ENCODE data around the gene LAMA1.
A peak's percentile ranks its signal among the peaks of the same experiment; 100 is the strongest.

LAMA1 gene

DNA sequence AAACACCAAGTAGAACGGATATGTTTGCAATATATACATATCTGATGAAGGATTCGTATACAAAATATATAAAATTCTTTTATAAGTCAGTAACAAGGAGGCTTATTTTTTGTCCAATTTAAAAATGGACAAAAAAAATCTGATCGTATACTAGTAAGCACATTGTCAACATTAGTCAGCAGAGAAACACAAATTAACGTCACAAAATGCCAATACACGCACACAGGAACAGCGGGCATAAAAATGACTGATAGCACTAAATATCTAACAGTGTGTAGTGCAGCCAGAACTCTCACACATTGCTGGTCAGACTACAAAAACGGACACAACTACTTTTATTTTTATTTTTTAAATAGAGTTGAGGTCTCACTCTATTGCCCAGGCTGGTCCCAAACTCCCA is 69.5 kb downstream of the LAMA1 start:
- Histone ChIP-seq H3K4me2 (ENCODE audit: low read length, poor library complexity, severe bottlenecking) (no peak overlapping the region), H3K27me3 (ENCODE audit: control insufficient read depth in 1 of 2, insufficient read depth in 1 of 2, low read length in 2 of 2) (peaks cover 0 to 8% of the 10 kb centered on the region in 2 experiments), H3K9ac (ENCODE audit: low read length) (no peak overlapping the region), H3K36me3 (ENCODE audit: control insufficient read depth in 1 of 2, insufficient read depth in 2 of 2, low read depth in 1 of 2, low read length in 2 of 2) (peaks cover 0 to 7% of the 10 kb centered on the region in 2 experiments), H2AK5ac (ENCODE audit: low read length, severe bottlenecking) (no peak overlapping the region), H2BK120ac (ENCODE audit: low read depth, low read length) (no peak overlapping the region), H4K91ac (ENCODE audit: low read length) (no peak overlapping the region), H3K4me1 (ENCODE audit: control insufficient read depth, insufficient read depth, low read depth, low read length) (no peaks in the 10 kb centered on the region), H3K23ac (ENCODE audit: low read length in 2 of 2) (no peak overlapping the region), H3K79me1 (replicated peaks; ENCODE audit: low read length, poor library complexity, severe bottlenecking) (no peaks in the 10 kb centered on the region), H2BK5ac (ENCODE audit: low read depth, low read length, poor library complexity, severe bottlenecking) (no peak overlapping the region), H4K8ac (ENCODE audit: low read length) (no peak overlapping the region), H3K18ac (ENCODE audit: low read depth in 1 of 2, low read length in 2 of 2) (no peak overlapping the region), H3K4me3 (ENCODE audit: insufficient read depth in 1 of 2, low read depth in 1 of 2, low read length in 2 of 2) (no peak overlapping the region), H3K14ac (ENCODE audit: low read length in 2 of 2) (no peak overlapping the region), H3K4ac (ENCODE audit: low read depth in 1 of 2, low read length in 2 of 2) (no peak overlapping the region), H2BK15ac (ENCODE audit: low read depth, poor library complexity, severe bottlenecking) (no peak overlapping the region), H3K9me3 (ENCODE audit: control insufficient read depth, low read length) (no peaks in the 10 kb centered on the region), H3K27ac (ENCODE audit: low read length, poor library complexity, severe bottlenecking) (no peak overlapping the region), H2AFZ (ENCODE audit: low read depth, low read length) (no peak overlapping the region), H2BK12ac (ENCODE audit: low read length in 2 of 2) (no peak overlapping the region)
- 92% methylated on average over 4 of the region's 7 CpGs for whole genome bisulfite sequencing
- no peak for DNase-seq

DNA sequence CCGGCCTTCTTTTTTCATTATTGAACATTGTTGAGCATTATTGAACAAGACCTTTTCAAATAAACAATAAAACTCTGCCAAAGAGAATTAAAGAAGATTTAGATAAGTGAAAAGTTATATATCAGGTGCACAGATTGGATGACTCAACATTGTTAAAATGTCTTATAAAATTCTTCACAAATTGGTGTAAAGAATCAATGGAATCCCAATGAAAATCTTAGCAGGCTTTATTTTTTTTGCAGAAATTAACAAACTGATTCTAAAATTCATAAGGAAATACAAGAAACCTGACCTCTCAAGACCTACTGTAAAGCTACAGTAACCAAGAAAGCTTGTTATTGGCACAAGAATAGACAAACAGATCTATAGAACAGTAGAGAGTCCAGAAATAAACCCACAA is 70.3 kb downstream of the LAMA1 start:
- Histone ChIP-seq H3K4ac (ENCODE audit: low read depth in 1 of 2, low read length in 2 of 2) (no peak overlapping the region), H2BK12ac (ENCODE audit: low read length in 2 of 2) (no peak overlapping the region), H3K9me3 (ENCODE audit: control insufficient read depth, low read length) (no peaks in the 10 kb centered on the region), H2AK5ac (ENCODE audit: low read length, severe bottlenecking) (no peak overlapping the region), H3K9ac (ENCODE audit: low read length) (no peak overlapping the region), H3K27ac (ENCODE audit: low read length, poor library complexity, severe bottlenecking) (no peak overlapping the region), H2BK120ac (ENCODE audit: low read depth, low read length) (no peak overlapping the region), H2BK5ac (ENCODE audit: low read depth, low read length, poor library complexity, severe bottlenecking) (no peak overlapping the region), H3K4me3 (ENCODE audit: insufficient read depth in 1 of 2, low read depth in 1 of 2, low read length in 2 of 2) (no peak overlapping the region), H3K23ac (ENCODE audit: low read length in 2 of 2) (no peak overlapping the region), H3K36me3 (ENCODE audit: control insufficient read depth in 1 of 2, insufficient read depth in 2 of 2, low read depth in 1 of 2, low read length in 2 of 2) (peaks cover 0 to 7% of the 10 kb centered on the region in 2 experiments), H4K91ac (ENCODE audit: low read length) (no peak overlapping the region), H3K14ac (ENCODE audit: low read length in 2 of 2) (no peak overlapping the region), H3K4me2 (ENCODE audit: low read length, poor library complexity, severe bottlenecking) (no peak overlapping the region), H3K4me1 (ENCODE audit: control insufficient read depth, insufficient read depth, low read depth, low read length) (no peaks in the 10 kb centered on the region), H3K27me3 (ENCODE audit: control insufficient read depth in 1 of 2, insufficient read depth in 1 of 2, low read length in 2 of 2) (peaks cover 0 to 8% of the 10 kb centered on the region in 2 experiments), H3K79me1 (replicated peaks; ENCODE audit: low read length, poor library complexity, severe bottlenecking) (no peaks in the 10 kb centered on the region), H3K18ac (ENCODE audit: low read depth in 1 of 2, low read length in 2 of 2) (no peak overlapping the region), H2BK15ac (ENCODE audit: low read depth, poor library complexity, severe bottlenecking) (no peak overlapping the region), H2AFZ (ENCODE audit: low read depth, low read length) (no peak overlapping the region), H4K8ac (ENCODE audit: low read length) (no peak overlapping the region)
- no peak for DNase-seq
- no CpG with 5 or more reads among the region's 1 CpG for WGBS

- H3K18ac ChIP-seq (ENCODE audit: low read depth in 1 of 2, low read length in 2 of 2), result no peak overlapping the region
- H3K79me1 ChIP-seq (replicated peaks; ENCODE audit: low read length, poor library complexity, severe bottlenecking), result no peaks in the 10 kb centered on the region
- H3K9me3 ChIP-seq (ENCODE audit: control insufficient read depth, low read length), result no peaks in the 10 kb centered on the region
- DNase-seq, result peak; percentile 59
- no peaks in the 10 kb centered on the region for H3K27me3 ChIP-seq (ENCODE audit: control insufficient read depth in 1 of 2, insufficient read depth in 1 of 2, low read length in 2 of 2)
- H2AFZ ChIP-seq (ENCODE audit: low read depth, low read length), result no peak overlapping the region
- 54% methylated on average over 16 of the region's 20 CpGs for WGBS
- H4K8ac ChIP-seq (ENCODE audit: low read length), result no peak overlapping the region
- no peak overlapping the region for H3K4ac ChIP-seq (ENCODE audit: low read depth in 1 of 2, low read length in 2 of 2)
- H4K91ac ChIP-seq (ENCODE audit: low read length), result no peak overlapping the region
- no peak overlapping the region for H2AK5ac ChIP-seq (ENCODE audit: low read length, severe bottlenecking)
- H2BK5ac ChIP-seq (ENCODE audit: low read depth, low read length, poor library complexity, severe bottlenecking), result no peak overlapping the region
- peaks cover 0 to 23% of the 10 kb centered on the region in 2 experiments for H3K36me3 ChIP-seq (ENCODE audit: control insufficient read depth in 1 of 2, insufficient read depth in 2 of 2, low read depth in 1 of 2, low read length in 2 of 2)
- no peak overlapping the region for H3K27ac ChIP-seq (ENCODE audit: low read length, poor library complexity, severe bottlenecking)
- H3K4me1 ChIP-seq (ENCODE audit: control insufficient read depth, insufficient read depth, low read depth, low read length), result peaks cover 4% of the 10 kb centered on the region
- peak overlapping the region; percentile 88 for H3K9ac ChIP-seq (ENCODE audit: low read length)
- H3K14ac ChIP-seq (ENCODE audit: low read length in 2 of 2), result no peak overlapping the region
- H2BK120ac ChIP-seq (ENCODE audit: low read depth, low read length), result no peak overlapping the region
- no peak overlapping the region for H3K23ac ChIP-seq (ENCODE audit: low read length in 2 of 2)
- H3K4me2 ChIP-seq (ENCODE audit: low read length, poor library complexity, severe bottlenecking), result peak overlapping the region; percentile 1
- H2BK15ac ChIP-seq (ENCODE audit: low read depth, poor library complexity, severe bottlenecking), result no peak overlapping the region
- peak overlapping the region in 1 of 2 experiments; percentile 54 for H3K4me3 ChIP-seq (ENCODE audit: insufficient read depth in 1 of 2, low read depth in 1 of 2, low read length in 2 of 2)
- H2BK12ac ChIP-seq (ENCODE audit: low read length in 2 of 2), result no peak overlapping the region
Observed at GRCh38 chr18:7038330-7038851, 79.2 kb downstream of the LAMA1 start.

DNA sequence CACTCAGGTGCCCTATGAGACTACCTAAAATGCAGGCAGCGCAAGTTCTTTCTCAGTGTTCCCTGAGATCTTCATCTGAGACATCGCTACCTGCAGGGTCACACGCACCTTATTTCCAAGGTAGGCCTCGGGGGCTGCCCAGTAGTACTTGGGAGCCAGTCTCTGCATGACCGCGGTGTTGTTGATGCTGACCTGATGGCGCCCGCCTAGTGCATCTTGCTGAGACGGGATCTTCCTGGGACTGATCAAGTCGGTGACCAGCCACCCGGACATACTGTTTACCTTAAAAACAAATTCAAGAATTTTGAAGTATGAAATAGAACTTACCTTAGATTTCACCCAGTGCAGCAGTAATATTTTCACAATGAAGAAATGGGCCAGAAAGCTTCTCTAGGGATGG is 80.1 kb downstream of the LAMA1 start:
- Histone ChIP-seq H3K36me3 (ENCODE audit: control insufficient read depth in 1 of 2, insufficient read depth in 2 of 2, low read depth in 1 of 2, low read length in 2 of 2) (peaks cover 0 to 30% of the 10 kb centered on the region in 2 experiments), H3K27me3 (ENCODE audit: control insufficient read depth in 1 of 2, insufficient read depth in 1 of 2, low read length in 2 of 2) (no peaks in the 10 kb centered on the region), H3K23ac (ENCODE audit: low read length in 2 of 2) (no peak overlapping the region), H2BK15ac (ENCODE audit: low read depth, poor library complexity, severe bottlenecking) (no peak overlapping the region), H3K27ac (ENCODE audit: low read length, poor library complexity, severe bottlenecking) (no peak overlapping the region), H3K4me2 (ENCODE audit: low read length, poor library complexity, severe bottlenecking) (no peak overlapping the region), H3K4me3 (ENCODE audit: insufficient read depth in 1 of 2, low read depth in 1 of 2, low read length in 2 of 2) (peak overlapping the region in 1 of 2 experiments; percentile 54), H3K9me3 (ENCODE audit: control insufficient read depth, low read length) (no peaks in the 10 kb centered on the region), H3K4ac (ENCODE audit: low read depth in 1 of 2, low read length in 2 of 2) (no peak overlapping the region), H4K8ac (ENCODE audit: low read length) (no peak overlapping the region), H3K79me1 (replicated peaks; ENCODE audit: low read length, poor library complexity, severe bottlenecking) (no peaks in the 10 kb centered on the region), H3K4me1 (ENCODE audit: control insufficient read depth, insufficient read depth, low read depth, low read length) (peaks cover 4% of the 10 kb centered on the region), H2BK120ac (ENCODE audit: low read depth, low read length) (no peak overlapping the region), H4K91ac (ENCODE audit: low read length) (no peak overlapping the region), H3K9ac (ENCODE audit: low read length) (peak overlapping the region; percentile 88), H2AFZ (ENCODE audit: low read depth, low read length) (no peak overlapping the region), H3K18ac (ENCODE audit: low read depth in 1 of 2, low read length in 2 of 2) (no peak overlapping the region), H2BK12ac (ENCODE audit: low read length in 2 of 2) (no peak overlapping the region), H2BK5ac (ENCODE audit: low read depth, low read length, poor library complexity, severe bottlenecking) (no peak overlapping the region), H2AK5ac (ENCODE audit: low read length, severe bottlenecking) (no peak overlapping the region), H3K14ac (ENCODE audit: low read length in 2 of 2) (no peak overlapping the region)
- DNase-seq, result no peak
- WGBS, result 94% methylated on average over 6 of the region's 11 CpGs

Data from mesenchymal stem cell (in vitro differentiated cells and primary cell).